Mesendoderm (in vitro differentiated cells): ENCODE measurements around the gene C15orf39.

Experiments used
- DNase-seq: peaks from one replicate; pipeline ENCODE4 v3.0.0; 2013
- H2AK5ac ChIP-seq: 2 replicates; pipeline ENCODE4 v1.6.1; 2013; ENCODE audit warnings: low read length, inconsistent platforms
- H2BK120ac ChIP-seq: 2 replicates; pipeline ENCODE4 v1.6.1; 2013; ENCODE audit warnings: low read depth, mild to moderate bottlenecking, low read length, moderate library complexity, mixed read lengths
- H2BK15ac ChIP-seq: replicated peaks from 2 replicates; pipeline ENCODE4 v1.6.1; 2013; ENCODE audit warnings: low read depth, mild to moderate bottlenecking, moderate library complexity
- H2BK5ac ChIP-seq: 2 replicates; pipeline ENCODE4 v1.6.1; 2013; ENCODE audit warnings: low read length, inconsistent platforms
- H3K18ac ChIP-seq: 2 replicates; pipeline ENCODE4 v1.6.1; 2013; ENCODE audit warnings: mild to moderate bottlenecking, low read length, mixed read lengths
- H3K23ac ChIP-seq: one replicate; pipeline ENCODE4 v1.6.1; 2013; ENCODE audit warnings: low read length
- H3K27ac ChIP-seq: 2 replicates; pipeline ENCODE4 v1.5.1; 2013; ENCODE audit warnings: low read depth, mild to moderate bottlenecking, inconsistent platforms, low read length, moderate library complexity
- H3K27me3 ChIP-seq: 2 replicates; pipeline ENCODE4 v1.6.1; 2013; ENCODE audit warnings: low read length, control low read depth, mild to moderate bottlenecking, inconsistent platforms; ENCODE audit not compliant: insufficient read depth, poor library complexity
- H3K36me3 ChIP-seq: 2 replicates; pipeline ENCODE4 v1.6.1; 2013; ENCODE audit warnings: low read length, inconsistent platforms; ENCODE audit not compliant: control insufficient read depth, insufficient read depth
- H3K4ac ChIP-seq: one replicate; pipeline ENCODE4 v1.6.1; 2013; ENCODE audit warnings: low read depth, mild to moderate bottlenecking, low read length, moderate library complexity
- H3K4me1 ChIP-seq: 2 replicates; pipeline ENCODE4 v1.6.1; 2013; ENCODE audit warnings: low read depth, low read length, inconsistent platforms; ENCODE audit not compliant: control insufficient read depth
- H3K4me2 ChIP-seq: 2 replicates; pipeline ENCODE4 v1.6.1; 2013; ENCODE audit warnings: low read length
- H3K4me3 ChIP-seq: 2 replicates; pipeline ENCODE4 v1.5.1; 2013; ENCODE audit warnings: mild to moderate bottlenecking, low read length
- H3K56ac ChIP-seq: one replicate; pipeline ENCODE4 v1.6.1; 2013; ENCODE audit warnings: low read length
- H3K79me1 ChIP-seq: 2 replicates; pipeline ENCODE4 v1.6.1; 2013; ENCODE audit warnings: low read length, inconsistent platforms
- H3K79me2 ChIP-seq: 2 replicates; pipeline ENCODE4 v1.6.1; 2013; ENCODE audit warnings: mild to moderate bottlenecking, low read length; ENCODE audit not compliant: control insufficient read depth, insufficient read depth
- H3K9ac ChIP-seq: 2 replicates; pipeline ENCODE4 v1.6.1; 2013; ENCODE audit warnings: low read length, inconsistent platforms
- H4K5ac ChIP-seq: one replicate; pipeline ENCODE4 v1.6.1; 2013; ENCODE audit warnings: low read length
- H4K8ac ChIP-seq: one replicate; pipeline ENCODE4 v1.6.1; 2013; ENCODE audit warnings: low read depth, mild to moderate bottlenecking, control low read depth, low read length, moderate library complexity
- WGBS: extraction: QIAGEN DNeasy Blood & Tissue Kit; methylation state at CpG from one replicate; pipeline ENCODE4 v1.1.7; 2013; ENCODE audit warnings: low lambda C conversion rate, missing lambda C conversion rate; ENCODE audit not compliant: insufficient coverage; ENCODE audit errors: extremely low coverage; 5-methylcytosine and 5-hydroxymethylcytosine counted together

The C15orf39 gene

GRCh38 chr15:75209289-75209676 is 7.6 kb downstream of the C15orf39 start:
- no peak overlapping the region for H3K4me3 ChIP-seq
- H3K36me3 ChIP-seq = peaks cover 15% of the 10 kb centered on the region
- no CpG with 5 or more reads among the region's 8 CpGs for WGBS
- H3K79me2 ChIP-seq = peaks cover 16% of the 10 kb centered on the region
- H4K8ac ChIP-seq = no peak overlapping the region
- no peak overlapping the region for H3K56ac ChIP-seq
- no peak overlapping the region for H3K4ac ChIP-seq
- H2AK5ac ChIP-seq = no peak overlapping the region
- DNase-seq = no peak
- no peak overlapping the region for H3K27ac ChIP-seq
- no peak overlapping the region for H2BK5ac ChIP-seq
- no peak overlapping the region for H3K4me2 ChIP-seq
- H2BK120ac ChIP-seq = no peak overlapping the region
- H3K4me1 ChIP-seq = no peaks in the 10 kb centered on the region
- no peak overlapping the region for H3K9ac ChIP-seq
- no peak overlapping the region for H4K5ac ChIP-seq
- H2BK15ac ChIP-seq = no peak overlapping the region
- no peak overlapping the region for H3K23ac ChIP-seq
- H3K18ac ChIP-seq = no peak overlapping the region
- peaks cover 8% of the 10 kb centered on the region for H3K79me1 ChIP-seq
- no peaks in the 10 kb centered on the region for H3K27me3 ChIP-seq

GRCh38 chr15:75210811-75211230 is 9.1 kb downstream of the C15orf39 start:
- H4K8ac ChIP-seq = no peak overlapping the region
- no peak overlapping the region for H4K5ac ChIP-seq
- H2AK5ac ChIP-seq = no peak overlapping the region
- no CpG with 5 or more reads among the region's 7 CpGs for WGBS
- H3K4me3 ChIP-seq = no peak overlapping the region
- peaks cover 3% of the 10 kb centered on the region for H3K79me1 ChIP-seq
- H3K36me3 ChIP-seq = peaks cover 15% of the 10 kb centered on the region
- H2BK120ac ChIP-seq = no peak overlapping the region
- no peak overlapping the region for H3K23ac ChIP-seq
- H2BK5ac ChIP-seq = no peak overlapping the region
- DNase-seq = no peak
- no peak overlapping the region for H3K18ac ChIP-seq
- H3K79me2 ChIP-seq = peaks cover 7% of the 10 kb centered on the region
- no peak overlapping the region for H3K4me2 ChIP-seq
- H3K9ac ChIP-seq = no peak overlapping the region
- no peak overlapping the region for H2BK15ac ChIP-seq
- no peak overlapping the region for H3K27ac ChIP-seq
- H3K4me1 ChIP-seq = no peaks in the 10 kb centered on the region
- H3K56ac ChIP-seq = no peak overlapping the region
- no peak overlapping the region for H3K4ac ChIP-seq
- H3K27me3 ChIP-seq = no peaks in the 10 kb centered on the region

GRCh38 chr15:75211436-75212199 is 9.9 kb downstream of the C15orf39 start:
- Histone ChIP-seq H3K36me3 (peaks cover 11% of the 10 kb centered on the region), H3K27ac (no peak overlapping the region), H2AK5ac (no peak overlapping the region), H3K23ac (no peak overlapping the region), H2BK5ac (no peak overlapping the region), H3K4me3 (no peak overlapping the region), H3K79me1 (peaks cover 2% of the 10 kb centered on the region), H4K5ac (no peak overlapping the region), H3K4ac (no peak overlapping the region), H3K9ac (no peak overlapping the region), H3K18ac (no peak overlapping the region), H2BK15ac (no peak overlapping the region), H3K4me1 (no peaks in the 10 kb centered on the region), H3K27me3 (no peaks in the 10 kb centered on the region), H3K79me2 (no peaks in the 10 kb centered on the region), H3K56ac (no peak overlapping the region), H3K4me2 (no peak overlapping the region), H2BK120ac (no peak overlapping the region), H4K8ac (no peak overlapping the region)
- WGBS = no CpG with 5 or more reads among the region's 9 CpGs
- DNase-seq = no peak

GRCh38 chr15:75212200-75212858 is 10.6 kb downstream of the C15orf39 start:
- H3K23ac ChIP-seq = no peak overlapping the region
- H3K4me1 ChIP-seq = no peaks in the 10 kb centered on the region
- no peak overlapping the region for H4K5ac ChIP-seq
- no peaks in the 10 kb centered on the region for H3K27me3 ChIP-seq
- no peaks in the 10 kb centered on the region for H3K79me2 ChIP-seq
- peaks cover 2% of the 10 kb centered on the region for H3K79me1 ChIP-seq
- no peak overlapping the region for H3K9ac ChIP-seq
- no peak overlapping the region for H3K27ac ChIP-seq
- WGBS = no CpG with 5 or more reads among the region's 7 CpGs
- H2BK5ac ChIP-seq = no peak overlapping the region
- H2AK5ac ChIP-seq = no peak overlapping the region
- no peak overlapping the region for H3K4ac ChIP-seq
- H2BK15ac ChIP-seq = no peak overlapping the region
- no peak overlapping the region for H3K4me2 ChIP-seq
- H4K8ac ChIP-seq = no peak overlapping the region
- no peak overlapping the region for H3K56ac ChIP-seq
- DNase-seq = no peak
- no peak overlapping the region for H2BK120ac ChIP-seq
- no peak overlapping the region for H3K4me3 ChIP-seq
- H3K18ac ChIP-seq = no peak overlapping the region
- peaks cover 11% of the 10 kb centered on the region for H3K36me3 ChIP-seq

- Histone ChIP-seq H4K8ac (no peak overlapping the region), H2BK120ac (no peak overlapping the region), H2BK15ac (no peak overlapping the region), H3K56ac (no peak overlapping the region), H4K5ac (no peak overlapping the region), H3K9ac (no peak overlapping the region), H3K4ac (no peak overlapping the region), H2BK5ac (no peak overlapping the region), H3K79me1 (peaks cover 2% of the 10 kb centered on the region), H3K4me1 (no peaks in the 10 kb centered on the region), H3K79me2 (no peaks in the 10 kb centered on the region), H3K18ac (no peak overlapping the region), H3K4me2 (no peak overlapping the region), H3K36me3 (peaks cover 9% of the 10 kb centered on the region), H3K27me3 (no peaks in the 10 kb centered on the region), H3K27ac (no peak overlapping the region), H3K23ac (no peak overlapping the region), H2AK5ac (no peak overlapping the region), H3K4me3 (no peak overlapping the region)
- no CpG with 5 or more reads among the region's 12 CpGs for WGBS
- DNase-seq = no peak
Observed at GRCh38 chr15:75213212-75213767, 11.6 kb downstream of the C15orf39 start.
